HG02852 (cell line): ENCODE data around the gene S1PR1.

Experiments used
- ATAC-seq: cut with Tn5 transposase; IDR thresholded peaks from one replicate; pipeline ENCODE4 v1.9.1; 2021; ENCODE audit warnings: mild to moderate bottlenecking, moderate library complexity; ENCODE audit not compliant: unreplicated experiment

The S1PR1 gene

GRCh38 chr1:101245246-101245927, 8.6 kb downstream of the S1PR1 start:
- ATAC-seq, result no peak

GRCh38 chr1:101247404-101248287, 10.8 kb downstream of the S1PR1 start:
- peak; percentile 95 for ATAC-seq

GRCh38 chr1:101250222-101250621, 13.4 kb downstream of the S1PR1 start:
- no peak for ATAC-seq

GRCh38 chr1:101250656-101251272, 13.9 kb downstream of the S1PR1 start:
- no peak for ATAC-seq

GRCh38 chr1:101251504-101251903, 14.7 kb downstream of the S1PR1 start:
- no peak for ATAC-seq

GRCh38 chr1:101253976-101254674, 17.3 kb downstream of the S1PR1 start:
- ATAC-seq, result no peak

GRCh38 chr1:101257500-101258325, 20.9 kb downstream of the S1PR1 start:
- ATAC-seq, result peak; percentile 56

GRCh38 chr1:101259744-101260148, 22.9 kb downstream of the S1PR1 start:
- ATAC-seq, result no peak

- no peak for ATAC-seq
Observed at GRCh38 chr1:101260556-101261350, 23.9 kb downstream of the S1PR1 start.

- no peak for ATAC-seq
Observed at GRCh38 chr1:101261623-101262022, 24.8 kb downstream of the S1PR1 start.

GRCh38 chr1:101262060-101262459, 25.2 kb downstream of the S1PR1 start:
- ATAC-seq, result no peak

GRCh38 chr1:101262630-101263348, 26.0 kb downstream of the S1PR1 start:
- ATAC-seq, result peak; percentile 66

GRCh38 chr1:101264697-101265096, 27.9 kb downstream of the S1PR1 start:
- no peak for ATAC-seq

GRCh38 chr1:101265684-101266083, 28.9 kb downstream of the S1PR1 start:
- ATAC-seq, result no peak

GRCh38 chr1:101267082-101267481, 30.3 kb downstream of the S1PR1 start:
- no peak for ATAC-seq

- no peak for ATAC-seq
Observed at GRCh38 chr1:101268893-101269292, 32.1 kb downstream of the S1PR1 start.

GRCh38 chr1:101275672-101276071, 38.9 kb downstream of the S1PR1 start:
- no peak for ATAC-seq

- ATAC-seq, result no peak
Observed at GRCh38 chr1:101276818-101277217, 40.0 kb downstream of the S1PR1 start.

- no peak for ATAC-seq
Observed at GRCh38 chr1:101278238-101278637, 41.4 kb downstream of the S1PR1 start.
